ENCODE data around the gene SERHL2.
"Not testable (repeated sequence)": the region's sequence is repeated elsewhere in the genome, so short reads cannot be mapped to it uniquely, and the experiment has no call there.

SERHL2 gene

GRCh38 chr22:42553475-42554361, at the start of gene SERHL2:
Gene SERHL2, plus strand, starts transcription at chr22:42553956. Its CDS starts 65 bp downstream, at chr22:42554021.
- Histone ChIP-seq H3K27ac (peak within 1 kb of the TSS in 1 of 2 donors; percentile 45), H3K4me3 (peak within 1 kb of the TSS; percentile 83)
- no peak for TF ChIP-seq CTCF (IDR thresholded peaks at IDR 0.05)
- DNase-seq (ENCODE audit: low spot score), result peak; percentile 85

GRCh38 chr22:42508327-42508974, 45.3 kb upstream of the SERHL2 start:
- not testable (repeated sequence) for H3K4me3 ChIP-seq; H3K27ac ChIP-seq; DNase-seq (ENCODE audit: low spot score)

- not testable (repeated sequence) for H3K4me3 ChIP-seq; H3K27ac ChIP-seq; DNase-seq (ENCODE audit: low spot score)
Measured at GRCh38 chr22:42508975-42509364, 44.8 kb upstream of the SERHL2 start.

GRCh38 chr22:42509548-42509947, 44.2 kb upstream of the SERHL2 start:
- no peak for DNase-seq (ENCODE audit: low spot score)
- Histone ChIP-seq H3K27ac (no peak overlapping the region), H3K4me3 (no peak overlapping the region)
- TF ChIP-seq CTCF (IDR thresholded peaks at IDR 0.05), result no peak

- DNase-seq (ENCODE audit: low spot score), result no peak
- no peak overlapping the region for H3K27ac ChIP-seq
- no peak overlapping the region for H3K4me3 ChIP-seq
- no peak for TF ChIP-seq CTCF (IDR thresholded peaks at IDR 0.05)
Measured at GRCh38 chr22:42511401-42511891, 42.3 kb upstream of the SERHL2 start.

- DNase-seq (ENCODE audit: low spot score); H3K27ac ChIP-seq; H3K4me3 ChIP-seq: not testable (repeated sequence)
Measured at GRCh38 chr22:42512273-42512990, 41.3 kb upstream of the SERHL2 start.

- H3K27ac ChIP-seq; DNase-seq (ENCODE audit: low spot score); H3K4me3 ChIP-seq: not testable (repeated sequence)
Measured at GRCh38 chr22:42514331-42514730, 39.4 kb upstream of the SERHL2 start.

GRCh38 chr22:42515304-42515703, 38.5 kb upstream of the SERHL2 start:
- H3K4me3 ChIP-seq; H3K27ac ChIP-seq; DNase-seq (ENCODE audit: low spot score): not testable (repeated sequence)

GRCh38 chr22:42515896-42516295, 37.9 kb upstream of the SERHL2 start:
- no peak for TF ChIP-seq CTCF (IDR thresholded peaks at IDR 0.05)
- no peak for DNase-seq (ENCODE audit: low spot score)
- Histone ChIP-seq H3K4me3 (no peak overlapping the region), H3K27ac (no peak overlapping the region)

GRCh38 chr22:42517103-42517502, 36.7 kb upstream of the SERHL2 start:
- not testable (repeated sequence) for H3K4me3 ChIP-seq; H3K27ac ChIP-seq; DNase-seq (ENCODE audit: low spot score)

- H3K4me3 ChIP-seq, result peak overlapping the region; percentile 98
- DNase-seq (ENCODE audit: low spot score), result not testable (repeated sequence)
Measured at GRCh38 chr22:42518638-42519524, 34.9 kb upstream of the SERHL2 start.

More at GRCh38 chr22:42518638-42519524, 34.9 kb upstream of the SERHL2 start:
- peak overlapping the region; percentile 57 to 83 for H3K27ac ChIP-seq
